PFSK-1 (cell line): Measurements from ENCODE around the gene ASNSD1.

Experiments
- FOXP2 ChIP-seq: optimal IDR thresholded peaks from 2 replicates; pipeline ENCODE3; 2011; ENCODE audit warnings: borderline replicate concordance, control low read depth, inconsistent platforms; ENCODE audit not compliant: insufficient read depth; ENCODE audit errors: extremely low read length, extremely low read depth
- POLR2AphosphoS5 ChIP-seq: IDR thresholded peaks from 2 replicates; pipeline ENCODE4 v1.6.1; 2012; ENCODE audit warnings: low read depth, mild to moderate bottlenecking, control low read depth, low read length, moderate library complexity
- REST ChIP-seq, 2 experiments: IDR thresholded peaks; 2 replicates each; pipeline versions ENCODE4 v1.6.1 to v1.8.0; 2011 to 2012; ENCODE audit warnings: low read depth in 2 of 2, low read length in 2 of 2, control low read depth in 1 of 2, inconsistent platforms in 1 of 2, mild to moderate bottlenecking in 1 of 2, moderate library complexity in 1 of 2; ENCODE audit not compliant: insufficient read depth in 1 of 2
- SIN3A ChIP-seq: IDR thresholded peaks from 2 replicates; pipeline ENCODE4 v1.6.1; 2012; ENCODE audit warnings: mild to moderate bottlenecking, low read length, moderate library complexity, borderline replicate concordance; ENCODE audit not compliant: insufficient read depth
- TAF1 ChIP-seq: IDR thresholded peaks from 2 replicates; pipeline ENCODE4 v1.6.1; 2012; ENCODE audit warnings: low read length, control low read depth, borderline replicate concordance; ENCODE audit not compliant: insufficient read depth

The ASNSD1 gene

GRCh38 chr2:189624648-189625355 lies 36.5 kb upstream of the ASNSD1 start:
- TF ChIP-seq SIN3A (no peak), POLR2AphosphoS5 (no peak), FOXP2 (no peak), TAF1 (no peak), REST (IDR thresholded peaks at IDR 0.05; ENCODE audit: insufficient read depth in 1 of 2, low read depth in 2 of 2, low read length in 2 of 2) (no peak)

- TF ChIP-seq TAF1, result no peak
- no peak for TF ChIP-seq FOXP2
- no peak for TF ChIP-seq REST (IDR thresholded peaks at IDR 0.05; ENCODE audit: insufficient read depth in 1 of 2, low read depth in 2 of 2, low read length in 2 of 2)
- TF ChIP-seq POLR2AphosphoS5, result no peak
- TF ChIP-seq SIN3A, result no peak
Measured at GRCh38 chr2:189625636-189626035, 35.6 kb upstream of the ASNSD1 start.

- TF ChIP-seq REST (IDR thresholded peaks at IDR 0.05; ENCODE audit: insufficient read depth in 1 of 2, low read depth in 2 of 2, low read length in 2 of 2) (no peak), SIN3A (no peak), POLR2AphosphoS5 (no peak), TAF1 (no peak), FOXP2 (no peak)
Measured at GRCh38 chr2:189627789-189628188, 33.5 kb upstream of the ASNSD1 start.

- TF ChIP-seq REST (IDR thresholded peaks at IDR 0.05; ENCODE audit: insufficient read depth in 1 of 2, low read depth in 2 of 2, low read length in 2 of 2), result no peak
- no peak for TF ChIP-seq FOXP2
- TF ChIP-seq POLR2AphosphoS5, result no peak
- TF ChIP-seq TAF1, result no peak
- no peak for TF ChIP-seq SIN3A
Measured at GRCh38 chr2:189628817-189629530, 32.3 kb upstream of the ASNSD1 start.
